ENCODE results near the gene USP49. TPM values are rescaled to one million over a fixed set of nuclear protein-coding genes. Genes with fewer than 3 reads are reported as not detected.

USP49 gene
- total and polyA plus RNA-seq, 2 of the 13 experiments (the other 11 are each of a cell fraction or from before 2014, with no cell fraction given) = 2.9 to 4.3 TPM

- no peak for ATAC-seq
- H3K27me3 ChIP-seq (ENCODE audit: control insufficient read depth in 1 of 2, insufficient read depth in 2 of 2, low read length in 2 of 2) = no peaks in the 10 kb centered on the region
- intact Hi-C loops (cut with micrococcal nuclease; ENCODE audit: unreplicated experiment) = no loop called here
Measured at GRCh38 chr6:41815587-41815986, 79.6 kb downstream of the USP49 start.

GRCh38 chr6:41814629-41815028 is 80.5 kb downstream of the USP49 start:
- H3K36me3 ChIP-seq (replicated peaks in 1 of 2; ENCODE audit: control insufficient read depth in 1 of 2, insufficient read depth in 2 of 2, low read length in 2 of 2) = no peaks in the 10 kb centered on the region
- H3K4me1 ChIP-seq (ENCODE audit: insufficient read depth, low read length) = no peaks in the 10 kb centered on the region
- FAIRE-seq (no peak), DNase-seq (ENCODE audit: low spot score) (no peak), ATAC-seq (no peak)
- H3K79me2 ChIP-seq (ENCODE audit: insufficient read depth, low read length) = no peaks in the 10 kb centered on the region
- in situ Hi-C loops (cut with HindIII; ENCODE audit: extremely low pct_ligation_motif_present, low pct_unique_long_range_greater_than_20kb) (no loop called here), intact Hi-C loops (cut with micrococcal nuclease; ENCODE audit: unreplicated experiment) (no loop called here)
- H3K27me3 ChIP-seq (ENCODE audit: control insufficient read depth in 1 of 2, insufficient read depth in 2 of 2, low read length in 2 of 2) = no peaks in the 10 kb centered on the region
- 90% methylated on average over 4 of the region's 4 CpGs for WGBS (ENCODE audit: low lambda C conversion rate)
- no peaks in the 10 kb centered on the region for H4K20me1 ChIP-seq (ENCODE audit: insufficient read depth, low read length)
- no peaks in the 10 kb centered on the region for H3K9me3 ChIP-seq (ENCODE audit: low read length)
- no peak overlapping the region for H3K4me3 ChIP-seq (replicated peaks in 1 of 3; ENCODE audit: insufficient read depth in 1 of 3, low read depth in 2 of 3, low read length in 3 of 3)
- ChIA-PET CTCF (ENCODE audit: low intra/inter-chr PET ratio, low total read pairs) (no interaction called here), POLR2A (no interaction called here)
- H3K27ac ChIP-seq (ENCODE audit: extremely low read length, insufficient read depth, low read length) = no peak overlapping the region
- H2AFZ ChIP-seq (ENCODE audit: low read length) = no peak overlapping the region
- no peak overlapping the region for H3K9ac ChIP-seq (ENCODE audit: insufficient read depth, low read depth, low read length)
- H3K4me2 ChIP-seq (ENCODE audit: low read depth, low read length) = no peak overlapping the region
- no TSS peak for BruUV-seq (replicated peaks)
- TF ChIP-seq, protein P1, sequence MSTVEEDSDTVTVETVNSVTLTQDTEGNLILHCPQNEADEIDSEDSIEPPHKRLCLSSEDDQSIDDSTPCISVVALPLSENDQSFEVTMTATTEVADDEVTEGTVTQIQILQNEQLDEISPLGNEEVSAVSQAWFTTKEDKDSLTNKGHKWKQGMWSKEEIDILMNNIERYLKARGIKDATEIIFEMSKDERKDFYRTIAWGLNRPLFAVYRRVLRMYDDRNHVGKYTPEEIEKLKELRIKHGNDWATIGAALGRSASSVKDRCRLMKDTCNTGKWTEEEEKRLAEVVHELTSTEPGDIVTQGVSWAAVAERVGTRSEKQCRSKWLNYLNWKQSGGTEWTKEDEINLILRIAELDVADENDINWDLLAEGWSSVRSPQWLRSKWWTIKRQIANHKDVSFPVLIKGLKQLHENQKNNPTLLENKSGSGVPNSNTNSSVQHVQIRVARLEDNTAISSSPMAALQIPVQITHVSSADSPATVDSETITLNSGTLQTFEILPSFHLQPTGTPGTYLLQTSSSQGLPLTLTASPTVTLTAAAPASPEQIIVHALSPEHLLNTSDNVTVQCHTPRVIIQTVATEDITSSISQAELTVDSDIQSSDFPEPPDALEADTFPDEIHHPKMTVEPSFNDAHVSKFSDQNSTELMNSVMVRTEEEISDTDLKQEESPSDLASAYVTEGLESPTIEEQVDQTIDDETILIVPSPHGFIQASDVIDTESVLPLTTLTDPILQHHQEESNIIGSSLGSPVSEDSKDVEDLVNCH (CRISPR knock-in tag; IDR thresholded peaks at IDR 0.05) = no peak
- no peak for TF ChIP-seq THAP11 (CRISPR knock-in tag; IDR thresholded peaks at IDR 0.05)
- TF ChIP-seq, protein P2, sequence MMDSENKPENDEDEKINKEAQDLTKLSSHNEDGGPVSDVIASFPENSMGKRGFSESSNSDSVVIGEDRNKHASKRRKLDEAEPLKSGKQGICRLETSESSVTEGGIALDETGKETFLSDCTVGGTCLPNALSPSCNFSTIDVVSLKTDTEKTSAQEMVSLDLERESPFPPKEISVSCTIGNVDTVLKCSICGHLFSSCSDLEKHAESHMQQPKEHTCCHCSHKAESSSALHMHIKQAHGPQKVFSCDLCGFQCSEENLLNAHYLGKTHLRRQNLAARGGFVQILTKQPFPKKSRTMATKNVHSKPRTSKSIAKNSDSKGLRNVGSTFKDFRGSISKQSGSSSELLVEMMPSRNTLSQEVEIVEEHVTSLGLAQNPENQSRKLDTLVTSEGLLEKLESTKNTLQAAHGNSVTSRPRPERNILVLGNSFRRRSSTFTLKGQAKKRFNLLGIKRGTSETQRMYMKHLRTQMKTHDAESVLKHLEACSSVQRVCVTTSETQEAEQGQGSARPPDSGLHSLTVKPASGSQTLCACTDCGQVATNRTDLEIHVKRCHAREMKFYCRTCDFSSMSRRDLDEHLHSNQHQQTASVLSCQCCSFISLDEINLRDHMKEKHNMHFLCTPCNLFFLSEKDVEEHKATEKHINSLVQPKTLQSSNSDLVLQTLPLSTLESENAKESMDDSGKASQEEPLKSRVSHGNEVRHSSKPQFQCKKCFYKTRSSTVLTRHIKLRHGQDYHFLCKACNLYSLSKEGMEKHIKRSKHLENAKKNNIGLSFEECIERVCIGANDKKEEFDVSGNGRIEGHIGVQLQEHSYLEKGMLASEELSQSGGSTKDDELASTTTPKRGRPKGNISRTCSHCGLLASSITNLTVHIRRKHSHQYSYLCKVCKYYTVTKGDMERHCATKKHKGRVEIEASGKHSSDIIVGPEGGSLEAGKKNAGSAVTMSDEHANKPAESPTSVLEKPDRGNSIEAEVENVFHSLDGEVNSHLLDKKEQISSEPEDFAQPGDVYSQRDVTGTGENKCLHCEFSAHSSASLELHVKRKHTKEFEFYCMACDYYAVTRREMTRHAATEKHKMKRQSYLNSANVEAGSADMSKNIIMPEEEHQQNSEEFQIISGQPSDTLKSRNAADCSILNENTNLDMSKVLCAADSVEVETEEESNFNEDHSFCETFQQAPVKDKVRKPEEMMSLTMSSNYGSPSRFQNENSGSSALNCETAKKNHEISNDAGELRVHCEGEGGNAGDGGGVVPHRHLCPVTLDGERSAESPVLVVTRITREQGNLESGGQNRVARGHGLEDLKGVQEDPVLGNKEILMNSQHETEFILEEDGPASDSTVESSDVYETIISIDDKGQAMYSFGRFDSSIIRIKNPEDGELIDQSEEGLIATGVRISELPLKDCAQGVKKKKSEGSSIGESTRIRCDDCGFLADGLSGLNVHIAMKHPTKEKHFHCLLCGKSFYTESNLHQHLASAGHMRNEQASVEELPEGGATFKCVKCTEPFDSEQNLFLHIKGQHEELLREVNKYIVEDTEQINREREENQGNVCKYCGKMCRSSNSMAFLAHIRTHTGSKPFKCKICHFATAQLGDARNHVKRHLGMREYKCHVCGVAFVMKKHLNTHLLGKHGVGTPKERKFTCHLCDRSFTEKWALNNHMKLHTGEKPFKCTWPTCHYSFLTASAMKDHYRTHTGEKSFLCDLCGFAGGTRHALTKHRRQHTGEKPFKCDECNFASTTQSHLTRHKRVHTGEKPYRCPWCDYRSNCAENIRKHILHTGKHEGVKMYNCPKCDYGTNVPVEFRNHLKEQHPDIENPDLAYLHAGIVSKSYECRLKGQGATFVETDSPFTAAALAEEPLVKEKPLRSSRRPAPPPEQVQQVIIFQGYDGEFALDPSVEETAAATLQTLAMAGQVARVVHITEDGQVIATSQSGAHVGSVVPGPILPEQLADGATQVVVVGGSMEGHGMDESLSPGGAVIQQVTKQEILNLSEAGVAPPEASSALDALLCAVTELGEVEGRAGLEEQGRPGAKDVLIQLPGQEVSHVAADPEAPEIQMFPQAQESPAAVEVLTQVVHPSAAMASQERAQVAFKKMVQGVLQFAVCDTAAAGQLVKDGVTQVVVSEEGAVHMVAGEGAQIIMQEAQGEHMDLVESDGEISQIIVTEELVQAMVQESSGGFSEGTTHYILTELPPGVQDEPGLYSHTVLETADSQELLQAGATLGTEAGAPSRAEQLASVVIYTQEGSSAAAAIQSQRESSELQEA (CRISPR knock-in tag; IDR thresholded peaks at IDR 0.05; ENCODE audit: not compliant biosample characterization) = no peak

More at GRCh38 chr6:41815587-41815986, 79.6 kb downstream of the USP49 start:
- H3K4me1 ChIP-seq (ENCODE audit: insufficient read depth, low read length) = no peaks in the 10 kb centered on the region
- no peak for DNase-seq (ENCODE audit: low spot score)
- no peak overlapping the region for H3K9ac ChIP-seq (ENCODE audit: insufficient read depth, low read depth, low read length)
- in situ Hi-C loops (cut with HindIII; ENCODE audit: extremely low pct_ligation_motif_present, low pct_unique_long_range_greater_than_20kb) = no loop called here
- H4K20me1 ChIP-seq (ENCODE audit: insufficient read depth, low read length) = no peaks in the 10 kb centered on the region
- no peak for FAIRE-seq
- H3K4me3 ChIP-seq (replicated peaks in 1 of 3; ENCODE audit: insufficient read depth in 1 of 3, low read depth in 2 of 3, low read length in 3 of 3) = no peak overlapping the region
- ChIA-PET POLR2A (no interaction called here), CTCF (ENCODE audit: low intra/inter-chr PET ratio, low total read pairs) (no interaction called here)
- H2AFZ ChIP-seq (ENCODE audit: low read length) = no peak overlapping the region
- no peaks in the 10 kb centered on the region for H3K79me2 ChIP-seq (ENCODE audit: insufficient read depth, low read length)
- no peaks in the 10 kb centered on the region for H3K9me3 ChIP-seq (ENCODE audit: low read length)
- no TSS peak for BruUV-seq (replicated peaks)
- WGBS (ENCODE audit: low lambda C conversion rate) = 100% methylated on average over 1 of the region's 1 CpG
- no peak overlapping the region for H3K4me2 ChIP-seq (ENCODE audit: low read depth, low read length)
- TF ChIP-seq ARNTL (CRISPR knock-in tag; IDR thresholded peaks at IDR 0.05) = no peak
- TF ChIP-seq ZNF570 (CRISPR knock-in tag; IDR thresholded peaks at IDR 0.05; ENCODE audit: borderline replicate concordance) = no peak
- no peak for TF ChIP-seq IKZF1 (IDR thresholded peaks at IDR 0.05)
- TF ChIP-seq MZF1 (CRISPR knock-in tag; IDR thresholded peaks at IDR 0.05; ENCODE audit: borderline replicate concordance) = no peak
- no peak for TF ChIP-seq ZNF124 (CRISPR knock-in tag; IDR thresholded peaks at IDR 0.05)
- TF ChIP-seq ISX (CRISPR knock-in tag; conservative IDR thresholded peaks at IDR 0.05) = no peak
- TF ChIP-seq RBFOX2 (IDR thresholded peaks at IDR 0.05; ENCODE audit: low read depth, low read length) = no peak
- TF ChIP-seq MIER3 (CRISPR knock-in tag; IDR thresholded peaks at IDR 0.05; ENCODE audit: borderline replicate concordance) = no peak
- H3K36me3 ChIP-seq (replicated peaks in 1 of 2; ENCODE audit: control insufficient read depth in 1 of 2, insufficient read depth in 2 of 2, low read length in 2 of 2) = no peaks in the 10 kb centered on the region
- H3K27ac ChIP-seq (ENCODE audit: extremely low read length, insufficient read depth, low read length) = no peak overlapping the region
